ENCODE data around the gene CDKL4.
"Not testable (repeated sequence)": the region's sequence is repeated elsewhere in the genome, so short reads cannot be mapped to it uniquely, and the experiment has no call there.

The CDKL4 gene

DNA sequence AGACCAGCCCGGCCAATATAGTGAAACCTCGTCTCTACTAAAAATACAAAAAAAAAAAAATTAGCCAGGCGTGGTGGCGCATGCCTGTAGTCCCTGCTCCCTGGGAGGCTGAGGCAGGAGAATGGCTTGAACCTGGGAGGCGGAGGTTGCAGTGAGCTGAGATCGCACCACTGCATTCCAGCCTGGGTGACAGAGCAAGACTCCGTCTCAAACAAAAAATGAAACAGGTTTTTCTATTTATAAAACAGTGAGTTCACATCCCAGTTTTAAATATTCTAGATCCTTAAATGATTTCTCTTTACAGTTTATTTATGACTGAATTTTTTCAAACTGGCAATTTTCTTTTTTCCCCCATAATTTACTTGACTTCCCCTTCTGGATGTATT lies 102.8 kb downstream of the CDKL4 start:
- DNase-seq, result not testable (repeated sequence)

DNA sequence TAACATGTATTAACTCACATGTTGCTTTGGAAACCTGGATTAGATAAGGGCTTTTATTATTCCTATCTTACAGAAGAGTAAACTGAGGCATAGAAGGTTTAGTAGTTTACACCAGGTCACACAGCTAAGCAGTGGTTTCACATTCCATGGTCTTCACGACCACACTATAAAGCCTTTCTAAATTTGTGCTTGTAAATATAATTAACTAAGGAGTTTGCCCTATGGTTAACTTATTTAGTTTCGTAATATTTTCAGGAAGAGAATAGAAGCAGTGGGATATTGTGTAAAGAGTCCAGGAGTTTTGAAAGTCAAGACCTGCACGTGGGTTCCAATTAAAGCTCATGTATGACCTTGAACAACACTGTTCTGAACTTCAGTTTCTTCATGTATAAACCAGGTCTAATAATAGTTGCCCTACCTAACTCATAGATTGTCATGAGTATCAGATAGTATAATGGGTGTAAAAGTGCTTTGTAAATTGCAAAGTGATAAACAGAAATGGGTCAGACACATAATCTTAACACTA lies 103.4 kb downstream of the CDKL4 start:
- DNase-seq, result no peak

- DNase-seq, result no peak
Measured at GRCh38 chr2:39139511-39140237, 104.1 kb downstream of the CDKL4 start.

- DNase-seq, result no peak
Measured at GRCh38 chr2:39138837-39139211, 104.9 kb downstream of the CDKL4 start.

- not testable (repeated sequence) for DNase-seq
Measured at GRCh38 chr2:39138187-39138836, 105.5 kb downstream of the CDKL4 start.

DNA sequence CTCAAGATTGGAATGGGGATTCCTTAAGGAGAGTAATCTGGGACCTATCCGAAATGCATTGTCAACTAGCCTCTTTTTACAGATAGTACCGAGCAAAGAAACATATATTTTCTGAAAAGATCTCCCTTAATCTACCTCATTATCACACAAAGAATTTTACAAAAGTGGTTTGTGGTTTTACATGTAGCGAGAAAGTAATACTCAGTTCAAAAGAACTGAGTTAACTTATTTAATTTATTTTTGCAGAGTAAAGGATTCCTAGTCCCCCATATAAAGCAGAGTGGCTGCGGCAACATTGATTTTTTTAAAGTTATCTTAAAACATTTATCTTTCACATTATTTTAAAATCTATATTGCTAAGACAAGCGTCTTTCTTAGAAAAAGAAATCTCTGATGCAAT lies 107.0 kb downstream of the CDKL4 start:
- DNase-seq, result no peak

GRCh38 chr2:39135690-39136259 lies 108.0 kb downstream of the CDKL4 start:
- no peak for DNase-seq

GRCh38 chr2:39133215-39133851 lies 110.4 kb downstream of the CDKL4 start:
- no peak for DNase-seq

DNA sequence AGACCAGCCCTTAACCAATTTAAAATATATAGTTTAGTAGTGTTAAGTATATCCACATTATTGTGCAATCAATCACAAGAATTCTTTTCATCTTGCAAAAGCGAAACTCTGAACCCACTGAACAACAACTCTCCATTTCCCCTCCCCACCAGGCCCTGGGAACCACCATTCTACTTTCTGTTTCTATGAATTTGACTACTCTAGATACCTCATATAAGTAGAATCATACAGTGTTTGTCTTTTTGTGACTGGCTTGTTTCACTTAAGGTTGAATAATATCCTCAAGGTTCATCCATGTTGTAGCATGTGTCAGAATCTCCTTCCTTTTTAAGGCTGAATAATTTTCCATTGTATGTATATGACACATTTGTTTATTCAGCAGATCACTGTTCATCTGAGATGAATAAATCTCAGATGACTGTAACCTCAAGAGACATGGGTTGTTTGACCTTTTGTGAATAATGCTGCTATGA lies 114.8 kb downstream of the CDKL4 start:
- peak; percentile 81 for DNase-seq

DNA sequence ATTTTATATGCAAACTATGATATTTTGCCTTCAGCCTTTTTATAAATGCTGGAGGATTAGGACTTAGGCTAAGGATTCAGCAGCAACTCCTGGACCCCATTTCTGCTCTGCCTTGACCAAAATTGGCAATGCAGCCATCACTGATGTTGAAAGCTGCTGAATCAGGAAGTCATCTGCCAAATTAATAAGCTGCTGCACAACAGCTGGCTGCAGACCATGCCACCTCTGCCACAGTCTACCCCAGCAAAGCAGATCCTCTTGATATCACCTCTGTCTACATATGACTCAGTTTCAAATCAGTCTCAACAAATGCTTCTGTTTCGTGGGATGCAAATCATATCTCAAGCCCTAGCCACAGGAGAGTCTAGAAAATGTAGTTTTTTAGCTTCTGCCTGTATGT lies 115.8 kb downstream of the CDKL4 start:
- peak; percentile 67 for DNase-seq

All from stimulated activated CD4-positive, alpha-beta T cell treated with anti-CD3 and anti-CD28 coated beads, Interleukin-1b, Interleukin-23, amount 100 ng/mL, for 48 hours (primary cell).